ENCODE data around the gene FST.

Gene FST, protein sequence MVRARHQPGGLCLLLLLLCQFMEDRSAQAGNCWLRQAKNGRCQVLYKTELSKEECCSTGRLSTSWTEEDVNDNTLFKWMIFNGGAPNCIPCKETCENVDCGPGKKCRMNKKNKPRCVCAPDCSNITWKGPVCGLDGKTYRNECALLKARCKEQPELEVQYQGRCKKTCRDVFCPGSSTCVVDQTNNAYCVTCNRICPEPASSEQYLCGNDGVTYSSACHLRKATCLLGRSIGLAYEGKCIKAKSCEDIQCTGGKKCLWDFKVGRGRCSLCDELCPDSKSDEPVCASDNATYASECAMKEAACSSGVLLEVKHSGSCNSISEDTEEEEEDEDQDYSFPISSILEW

DNA sequence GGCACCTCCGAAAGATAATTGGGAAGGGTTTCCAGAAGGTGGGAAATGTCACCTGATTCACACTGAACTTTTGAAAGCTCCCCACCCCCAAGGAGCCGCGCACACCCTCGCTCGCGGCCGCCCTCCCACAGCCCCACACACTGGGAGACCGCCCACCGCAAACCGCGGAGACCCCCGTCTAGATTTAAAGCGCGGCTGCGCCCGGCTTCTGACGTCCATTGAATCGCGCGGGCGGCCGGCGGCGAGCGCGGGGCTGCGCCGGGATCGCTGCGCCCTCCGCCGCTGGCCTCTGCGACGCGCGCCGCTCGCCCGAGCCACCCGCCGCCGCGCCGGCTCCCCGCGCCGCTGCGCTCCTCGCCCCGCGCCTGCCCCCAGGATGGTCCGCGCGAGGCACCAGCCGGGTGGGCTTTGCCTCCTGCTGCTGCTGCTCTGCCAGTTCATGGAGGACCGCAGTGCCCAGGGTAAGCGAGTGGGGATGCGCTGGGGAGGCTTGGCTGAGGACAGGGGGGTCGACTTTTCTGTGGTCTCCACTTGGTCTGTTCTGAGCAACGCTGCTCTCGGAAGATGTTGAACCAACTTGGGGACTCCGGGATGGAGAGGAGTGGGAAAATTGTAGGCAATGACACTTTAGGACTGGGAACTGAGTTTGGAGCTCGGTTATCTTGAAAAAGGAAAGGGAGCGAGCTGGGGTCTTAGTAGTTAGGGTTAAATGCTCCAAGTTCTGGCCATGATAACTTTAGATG lies at the start of gene FST:
Gene FST, plus strand, starts transcription at position 214 of the 743 bp plus-strand sequence. Its CDS starts 163 bp downstream, at position 377.
- DNase-seq (ENCODE audit: low spot score): peak; percentile 74

DNA sequence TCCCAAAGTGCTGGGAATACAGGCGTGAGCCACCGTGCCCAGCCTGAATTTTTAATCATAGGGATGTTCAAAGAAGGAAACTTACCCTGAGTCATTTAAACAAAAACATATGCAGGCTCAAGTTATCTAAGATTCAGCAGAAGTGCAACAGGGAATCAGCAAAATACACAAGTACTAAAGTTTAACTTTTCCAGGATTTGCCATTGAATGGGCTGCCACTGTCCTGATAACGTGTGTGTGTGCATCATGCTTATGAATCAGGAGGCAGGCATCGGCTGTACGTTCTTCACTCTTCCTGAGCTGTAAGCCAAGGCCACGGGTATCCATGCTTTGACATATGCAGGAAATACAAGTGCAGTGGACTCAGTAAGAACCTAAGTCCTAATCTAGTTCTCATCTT lies 48.8 kb upstream of the FST start:
- no peak for DNase-seq (ENCODE audit: low spot score)

DNA sequence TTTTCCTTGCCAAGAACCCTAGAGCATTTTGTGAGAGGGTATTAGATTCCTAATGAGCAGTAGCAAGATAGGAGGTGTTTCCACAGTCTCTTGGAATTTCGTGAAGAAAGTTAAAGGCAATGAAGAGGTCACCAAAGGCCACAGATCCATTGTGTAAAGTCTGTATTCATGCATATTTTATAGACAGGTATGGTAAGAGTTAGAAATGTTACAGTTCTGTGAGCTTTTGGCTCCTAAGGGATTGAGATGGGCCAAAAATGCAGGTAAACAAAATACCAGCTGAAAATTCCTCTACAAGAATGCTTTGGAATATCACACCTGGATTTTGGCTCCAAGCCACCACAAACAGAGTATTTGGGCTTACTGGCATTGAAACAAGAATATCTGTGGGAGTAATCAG lies 47.4 kb upstream of the FST start:
- no peak for DNase-seq (ENCODE audit: low spot score)

DNA sequence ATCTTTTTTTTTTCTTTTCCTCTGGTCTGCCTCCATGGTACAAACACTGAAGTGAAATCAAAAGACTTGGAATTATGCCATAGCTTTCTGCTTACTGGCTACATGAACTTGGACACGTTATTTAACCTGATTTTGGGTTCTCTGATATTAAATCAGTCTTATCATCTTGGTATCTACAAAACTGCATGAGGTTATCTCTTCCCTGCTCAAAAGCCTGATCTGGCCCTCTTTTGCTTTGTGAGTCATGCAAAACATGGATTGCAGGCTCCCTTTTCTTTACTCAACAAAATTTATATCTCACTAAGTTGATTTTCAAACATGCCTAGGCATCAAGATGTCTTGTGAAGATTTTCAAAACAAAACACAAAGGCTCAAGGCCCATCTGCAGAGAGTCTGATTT lies 45.9 kb upstream of the FST start:
- DNase-seq (ENCODE audit: low spot score): no peak

DNA sequence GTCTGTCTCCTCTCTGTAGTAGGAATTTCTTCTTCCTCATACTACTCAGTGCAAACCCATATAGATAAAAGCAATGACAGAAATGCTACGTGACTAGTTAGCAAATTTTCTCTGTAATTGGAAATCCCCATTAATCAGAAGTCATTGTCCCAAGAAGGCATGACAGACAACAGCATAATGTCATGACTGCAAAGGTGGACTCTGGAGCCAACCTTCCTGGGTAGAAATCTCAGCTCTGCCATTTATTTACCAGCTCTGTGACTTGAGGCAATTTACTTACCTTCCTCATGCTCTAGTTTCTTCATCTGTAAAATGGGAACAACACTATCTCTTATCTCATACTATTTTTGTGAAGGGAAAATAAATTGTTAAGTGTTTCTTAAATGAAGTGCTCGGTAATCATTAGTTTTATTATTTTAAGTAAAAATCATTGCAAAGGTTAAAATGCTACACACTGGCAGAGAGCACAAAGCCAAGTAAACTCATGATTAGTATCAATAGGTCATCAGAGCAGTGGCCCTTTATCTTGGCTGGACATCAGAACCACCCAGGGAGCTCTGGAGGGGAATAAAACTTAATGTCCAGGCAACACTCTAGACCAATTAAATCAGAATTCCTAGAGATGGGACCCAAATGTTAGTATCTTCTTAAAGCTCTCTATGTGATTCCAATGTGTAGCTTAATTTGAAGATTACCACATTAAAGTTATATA lies 43.8 kb upstream of the FST start:
- no peak for DNase-seq (ENCODE audit: low spot score)

DNA sequence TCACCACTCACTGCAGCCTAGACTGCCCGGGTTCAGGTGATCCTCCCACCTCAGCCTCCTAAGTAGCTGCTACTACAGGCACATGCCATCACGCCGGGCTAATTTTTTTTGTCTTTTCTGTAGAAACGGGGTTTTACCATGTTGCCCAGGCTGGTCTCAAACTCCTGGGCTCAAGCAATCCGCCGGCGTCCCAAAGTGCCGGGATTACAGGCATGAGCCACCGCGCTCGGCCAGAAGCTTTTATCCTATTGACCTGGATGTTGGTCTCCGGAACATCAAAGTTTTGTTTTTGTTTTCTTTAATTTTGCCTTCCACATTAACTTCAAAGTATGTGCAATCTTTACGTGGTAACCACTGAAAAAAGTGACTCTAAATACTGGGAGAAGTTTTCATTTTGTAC lies 42.4 kb upstream of the FST start:
- no peak for DNase-seq (ENCODE audit: low spot score)

DNA sequence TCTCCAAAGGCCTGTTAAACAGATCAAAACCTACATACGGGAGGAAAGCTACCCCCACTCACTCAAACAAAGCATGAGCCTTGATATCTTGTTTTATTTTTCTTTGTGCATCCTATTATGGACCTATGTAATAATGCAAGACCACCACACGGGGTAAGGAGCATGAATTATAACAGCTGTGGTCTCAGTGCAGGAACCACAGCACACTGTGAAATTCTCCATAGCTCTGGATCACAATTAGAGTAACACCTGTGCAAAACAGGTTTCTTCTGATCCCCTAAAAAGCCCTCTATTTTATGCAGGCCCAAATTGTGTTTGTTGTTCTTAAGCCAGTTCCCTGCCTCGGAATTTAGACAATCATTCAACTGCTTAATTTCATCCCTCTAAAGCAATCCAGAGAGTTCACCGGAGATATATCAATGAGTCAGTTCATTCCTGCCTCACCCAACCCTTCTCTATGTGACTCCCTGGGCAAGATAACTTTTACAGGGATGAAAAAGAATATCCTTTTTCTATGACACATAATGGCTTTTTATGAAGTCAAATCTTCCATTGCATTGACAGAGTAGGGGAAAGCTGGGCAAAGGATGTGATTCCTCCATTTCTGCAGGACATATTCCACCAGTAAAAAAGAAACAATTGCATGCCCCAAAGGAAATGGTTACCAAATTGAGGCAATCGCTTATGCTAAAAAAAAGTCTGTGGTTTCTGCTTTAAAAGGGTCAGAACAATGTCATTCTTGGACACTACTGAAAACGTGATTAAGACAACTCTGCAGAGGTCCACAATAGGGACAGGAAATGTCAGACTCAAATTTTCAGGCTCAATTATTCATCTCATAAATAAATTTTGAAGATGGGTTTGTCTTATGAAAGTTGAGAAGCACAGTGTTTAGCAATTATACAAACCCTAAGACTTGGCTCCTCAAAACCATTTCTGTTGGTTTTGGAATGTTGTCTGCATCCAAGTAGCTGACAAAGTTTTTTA lies 41.6 kb upstream of the FST start:
- DNase-seq (ENCODE audit: low spot score): peak; percentile 58

DNA sequence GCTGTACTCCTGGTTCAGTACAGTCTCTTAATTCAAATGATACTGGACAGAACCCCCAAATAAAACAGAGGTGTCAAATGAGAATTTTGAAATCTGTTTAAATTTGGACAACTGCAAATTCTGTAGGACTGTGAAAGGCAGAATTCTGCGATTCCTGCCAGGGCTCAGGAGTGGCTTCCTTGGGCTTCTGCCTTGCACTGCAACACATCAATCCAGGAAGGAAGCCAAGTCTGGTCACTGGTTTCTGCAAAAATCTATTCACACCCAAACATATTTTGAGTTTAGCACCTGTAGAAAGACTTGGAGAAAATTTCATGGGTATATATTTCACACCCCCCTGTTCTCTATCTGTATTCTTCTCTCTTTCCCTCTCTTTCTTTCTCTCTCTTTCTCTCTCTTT lies 37.5 kb upstream of the FST start:
- DNase-seq (ENCODE audit: low spot score): no peak

DNA sequence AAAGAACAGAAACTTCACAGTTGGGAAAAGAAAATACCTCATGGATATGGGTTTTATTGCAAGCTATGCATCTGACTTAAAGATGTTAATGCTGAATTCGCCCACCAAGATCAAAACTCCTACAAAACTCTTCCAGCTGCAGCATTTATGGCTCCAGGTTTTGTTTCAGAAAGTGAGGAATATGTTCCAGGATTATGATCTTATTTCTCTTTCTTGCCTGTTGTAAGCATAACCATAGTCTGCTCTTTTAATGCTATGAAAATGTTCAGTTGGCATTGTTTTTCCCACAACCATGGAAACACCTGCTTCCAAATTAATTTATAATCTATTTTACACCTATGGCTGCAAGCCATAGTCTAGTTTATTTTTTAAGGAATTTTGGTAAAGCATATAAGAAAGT lies 34.9 kb upstream of the FST start:
- DNase-seq (ENCODE audit: low spot score): no peak

DNA sequence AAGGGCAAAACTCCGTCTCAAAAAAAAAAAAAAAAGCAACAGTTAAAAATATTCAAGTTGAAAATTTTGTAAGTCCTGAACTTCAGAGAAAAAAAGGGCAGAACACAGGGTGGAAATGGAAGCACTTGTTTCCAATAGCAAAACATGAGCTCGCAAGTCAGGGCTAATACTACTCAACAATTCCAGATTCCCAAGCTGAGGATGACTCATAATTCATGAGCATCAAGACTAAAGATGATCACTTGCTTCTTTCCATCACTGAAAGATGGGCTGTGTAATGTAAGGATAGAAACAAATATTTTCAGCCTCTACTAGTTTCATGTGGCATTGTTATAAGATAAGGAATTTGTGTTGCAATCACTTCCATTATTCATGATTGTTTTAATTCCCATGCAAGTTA lies 33.5 kb upstream of the FST start:
- no peak for DNase-seq (ENCODE audit: low spot score)

DNA sequence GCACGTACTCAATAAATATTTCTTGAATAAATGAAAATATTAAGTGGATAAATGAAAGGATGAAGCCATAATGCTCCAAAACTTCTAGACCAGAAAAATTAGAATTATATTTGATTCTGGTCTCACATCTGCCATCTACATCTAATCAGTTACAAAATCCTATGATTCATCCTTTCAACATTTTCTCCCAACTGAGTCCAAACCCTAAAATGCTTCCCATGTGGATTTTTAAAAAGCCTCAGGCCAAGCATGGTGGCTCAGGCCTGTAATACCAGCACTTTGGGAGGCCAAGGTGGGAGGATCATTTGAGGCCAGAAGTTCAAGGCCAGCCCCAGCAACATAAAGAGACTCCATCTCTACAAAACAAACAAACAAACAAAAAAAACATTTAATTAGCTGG lies 31.6 kb upstream of the FST start:
- DNase-seq (ENCODE audit: low spot score): no peak

DNA sequence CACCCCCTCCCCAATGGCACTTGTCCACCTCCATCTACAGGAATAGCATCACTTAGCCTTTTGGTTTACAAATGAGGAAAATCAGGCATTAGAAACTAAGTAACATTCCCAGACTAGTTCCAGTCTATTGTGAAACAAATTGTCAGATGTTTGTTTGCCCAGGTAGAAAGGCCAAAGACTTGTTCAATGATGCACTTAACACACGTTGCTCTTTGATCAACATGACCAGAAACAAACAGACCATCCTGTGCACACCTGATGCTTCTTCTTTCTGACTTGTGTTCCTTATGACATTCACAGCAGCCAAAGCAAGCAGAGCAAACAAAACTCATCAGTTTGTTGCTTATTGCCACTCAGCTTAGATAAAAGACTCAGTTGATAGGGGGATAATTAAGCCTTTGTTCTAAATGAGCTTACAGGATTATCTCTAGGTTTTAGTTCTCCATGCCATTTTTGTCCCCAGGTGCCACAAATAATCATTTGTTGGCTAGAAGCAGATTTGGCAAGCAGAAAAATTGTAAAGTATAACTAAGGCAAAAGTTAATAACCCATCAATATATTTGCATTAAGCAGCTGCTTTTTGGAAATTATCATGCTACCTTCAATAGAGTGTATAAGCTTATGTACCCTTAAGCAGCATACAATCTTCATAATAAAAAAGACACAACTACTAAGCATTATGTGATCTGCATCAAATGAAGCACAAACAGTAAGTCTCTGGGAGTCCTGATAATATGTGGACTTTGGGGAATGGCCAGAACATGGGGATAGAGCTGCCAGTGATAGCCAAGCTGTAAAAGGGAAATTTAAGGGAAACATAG lies 26.3 kb upstream of the FST start:
- no peak for DNase-seq (ENCODE audit: low spot score)

DNA sequence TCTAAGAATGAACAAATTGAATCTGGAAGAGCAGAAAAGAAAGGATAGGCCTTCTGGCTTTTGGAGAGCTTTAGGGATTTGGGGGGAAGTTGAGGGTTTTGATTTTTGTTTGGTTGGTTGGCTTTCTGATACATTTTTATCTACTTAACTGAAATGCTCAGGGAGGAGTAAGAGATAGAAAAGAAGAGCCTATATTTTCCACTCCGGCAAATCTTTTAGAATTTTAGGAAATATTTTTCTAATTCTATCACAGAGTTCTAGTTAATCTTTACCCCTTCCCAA lies 25.8 kb upstream of the FST start:
- no peak for DNase-seq (ENCODE audit: low spot score)

DNA sequence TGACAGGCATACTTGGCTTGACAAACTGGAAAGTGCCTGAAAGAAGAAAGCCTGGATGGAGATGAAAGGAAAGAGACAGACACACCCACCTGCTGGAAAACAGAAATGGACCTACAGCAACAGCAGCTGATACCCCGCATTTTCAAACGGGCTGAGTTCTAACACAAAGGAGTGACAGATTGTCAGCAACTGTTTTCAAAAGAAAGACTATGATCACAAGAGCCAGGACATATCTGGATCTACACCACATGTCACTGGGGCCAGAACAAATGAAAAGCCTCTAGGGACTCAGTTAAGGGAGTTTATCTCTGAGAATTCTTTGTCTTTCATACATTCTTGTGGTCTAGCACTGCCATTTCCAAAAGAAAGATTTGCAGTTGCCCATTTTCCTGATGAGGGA lies 24.1 kb upstream of the FST start:
- DNase-seq (ENCODE audit: low spot score): no peak

DNA sequence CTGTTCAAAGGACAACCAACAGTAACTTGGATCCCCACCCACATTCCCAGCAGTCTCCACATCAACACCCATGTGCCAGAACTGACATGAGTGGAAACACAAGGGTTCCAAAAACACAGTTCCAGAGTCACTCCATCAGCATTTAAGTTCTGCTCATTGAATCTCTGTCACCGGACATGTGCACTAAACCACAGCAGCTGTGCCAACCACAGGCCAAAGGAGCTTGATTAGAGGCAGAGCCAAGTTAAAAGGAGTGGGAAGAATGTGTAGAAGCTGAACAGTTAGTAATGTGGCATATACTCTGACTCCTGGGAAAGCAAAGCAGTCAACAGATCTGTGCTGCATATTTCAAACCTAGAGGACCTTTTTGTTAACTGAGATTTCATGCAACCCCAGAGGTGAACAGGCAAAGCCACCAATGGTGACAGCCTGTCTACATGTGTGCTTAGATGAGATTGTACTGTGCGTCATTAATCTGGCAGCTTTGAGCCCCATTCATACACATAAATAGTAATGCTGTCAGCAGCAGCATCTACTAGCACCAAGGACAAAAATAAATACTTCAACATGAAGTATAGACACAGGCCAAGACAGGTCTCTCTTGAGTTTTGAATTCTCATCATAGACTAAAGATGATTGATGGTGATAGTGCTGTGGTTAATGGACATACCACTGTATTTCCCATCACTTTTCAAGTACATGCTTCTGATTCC lies 16.4 kb upstream of the FST start:
- DNase-seq (ENCODE audit: low spot score): peak; percentile 21

DNA sequence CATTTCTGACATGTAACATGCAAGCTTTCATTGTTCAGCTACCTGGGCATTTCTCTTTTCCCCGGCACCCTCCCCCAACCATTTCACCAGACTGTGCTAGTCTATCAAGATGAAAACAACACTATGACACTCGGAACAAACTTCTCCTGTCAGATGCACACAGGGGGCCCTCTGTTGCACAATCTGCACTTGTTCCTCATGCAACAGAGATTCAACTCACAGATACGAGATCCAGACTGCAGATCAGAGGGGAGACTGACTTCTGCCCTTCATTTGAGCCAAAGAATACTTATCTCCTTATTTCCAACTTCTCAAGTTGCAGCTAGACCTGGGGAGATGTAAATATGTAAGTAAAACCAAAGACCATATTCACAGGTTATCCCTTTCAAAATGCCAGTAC lies 15.7 kb upstream of the FST start:
- no peak for DNase-seq (ENCODE audit: low spot score)

DNA sequence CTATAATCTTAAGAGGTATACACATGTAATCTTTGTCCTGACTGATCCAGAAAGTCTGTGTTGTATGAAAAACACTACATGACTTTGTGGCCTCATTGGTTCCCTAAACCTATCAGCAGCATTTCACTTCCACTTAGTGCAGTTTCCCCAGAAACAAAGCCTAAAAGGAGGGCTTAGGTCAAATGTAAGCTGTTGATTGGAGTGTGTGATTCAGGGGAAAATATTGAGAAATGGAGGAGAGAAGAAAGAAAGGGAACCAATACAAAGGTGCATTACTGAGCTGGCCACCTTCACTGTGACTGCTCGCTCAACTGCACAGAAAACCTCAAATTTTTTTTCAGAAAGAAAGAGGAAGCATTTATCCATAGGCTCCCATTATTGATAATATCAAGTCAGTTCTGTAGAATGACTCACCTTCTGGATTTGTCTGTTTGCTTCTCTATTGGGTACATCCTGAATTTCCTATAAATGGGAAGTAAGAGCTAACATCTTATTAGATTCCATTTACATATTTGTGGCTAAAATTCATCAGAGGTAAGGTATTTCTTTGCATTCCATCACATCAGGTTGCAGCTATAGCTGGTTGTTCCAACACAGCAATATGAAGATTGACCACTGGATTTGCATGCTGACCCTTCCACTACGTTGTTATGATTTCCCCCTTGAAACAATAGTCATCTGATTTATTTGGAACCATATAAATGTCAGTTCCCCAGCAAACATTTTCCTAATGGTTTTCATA lies 10.3 kb upstream of the FST start:
- DNase-seq (ENCODE audit: low spot score): no peak

DNA sequence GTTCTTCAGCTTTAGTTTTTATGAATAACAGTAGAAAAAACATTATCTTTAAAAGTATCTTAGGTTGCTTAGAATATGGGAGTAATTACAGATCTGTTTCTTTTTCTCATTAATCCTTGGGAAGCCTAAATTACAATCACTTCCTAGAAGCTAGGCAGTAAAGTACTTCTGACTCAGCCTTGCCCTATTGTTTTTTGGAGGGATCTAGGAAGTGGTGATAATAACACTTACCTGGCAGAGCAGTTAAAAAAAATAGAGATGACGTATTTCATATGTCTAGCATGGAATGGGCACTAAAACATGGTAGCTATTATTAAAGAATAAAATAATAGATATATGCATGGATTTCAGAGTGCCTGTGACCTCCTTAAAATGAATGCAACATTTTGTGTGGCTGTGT lies 8.2 kb upstream of the FST start:
- no peak for DNase-seq (ENCODE audit: low spot score)

DNA sequence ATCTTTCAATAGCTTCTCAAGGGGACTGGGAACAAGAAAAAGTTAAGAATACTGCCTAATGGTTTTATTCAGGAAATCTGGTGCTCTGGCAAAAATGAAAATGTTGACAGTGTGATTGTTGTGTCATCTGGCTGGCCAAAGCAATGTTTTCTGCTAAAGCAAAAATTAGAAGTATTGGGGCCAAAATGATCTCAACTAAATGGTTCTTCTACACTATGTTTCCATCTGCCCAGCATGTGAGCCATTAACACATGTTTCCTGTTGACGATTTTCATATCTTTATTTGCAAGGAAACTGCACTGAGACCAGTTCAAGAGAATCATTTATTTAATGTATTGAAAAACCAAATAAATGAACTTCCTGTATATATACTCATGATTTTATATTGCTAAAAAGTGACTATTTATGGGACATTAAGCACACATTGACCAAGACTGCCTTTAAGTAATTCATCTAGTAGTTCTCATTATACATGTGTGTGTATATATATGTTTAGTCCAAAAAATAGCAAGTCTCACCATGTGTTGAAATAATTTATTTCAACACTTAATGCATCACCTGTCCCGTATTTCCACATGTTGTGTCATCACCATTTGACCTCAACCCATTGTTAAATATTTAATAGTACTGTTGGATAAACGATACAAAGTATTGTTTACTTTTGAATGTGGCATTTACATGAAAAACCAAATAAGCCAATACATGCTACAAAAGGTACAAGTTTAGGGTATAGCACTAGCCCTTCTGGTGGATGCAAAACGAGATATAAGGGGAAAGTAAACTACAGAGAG lies 7.5 kb upstream of the FST start:
- no peak for DNase-seq (ENCODE audit: low spot score)
